22Rv1 (cell line): Measurements from ENCODE around the gene DPF3.

Source experiments
- CTCF ChIP-seq: fragments of 450-650 bp; IDR thresholded peaks from 2 replicates; pipeline ENCODE4 v1.5.1; 2017; ENCODE audit warnings: mild to moderate bottlenecking
- ZFX ChIP-seq: fragments of 450-650 bp; IDR thresholded peaks from 2 replicates; pipeline ENCODE4 v1.6.1; 2017; ENCODE audit warnings: antibody characterized with exemption, borderline replicate concordance

- TF ChIP-seq CTCF (no peak), ZFX (no peak)
Observed at GRCh38 chr14:72816287-72816686, 77.6 kb downstream of the DPF3 start.
